Activated CD8-positive, alpha-beta memory T cell treated with anti-CD3 and anti-CD28 coated beads, Interleukin-2, amount 50 U/mL, for 4 hours (primary cell): ENCODE data around the gene CFAP69.

Experiments
- DNase-seq: peaks from one replicate; pipeline ENCODE4 v3.0.0-alpha.2; 2020

Gene CFAP69, protein sequence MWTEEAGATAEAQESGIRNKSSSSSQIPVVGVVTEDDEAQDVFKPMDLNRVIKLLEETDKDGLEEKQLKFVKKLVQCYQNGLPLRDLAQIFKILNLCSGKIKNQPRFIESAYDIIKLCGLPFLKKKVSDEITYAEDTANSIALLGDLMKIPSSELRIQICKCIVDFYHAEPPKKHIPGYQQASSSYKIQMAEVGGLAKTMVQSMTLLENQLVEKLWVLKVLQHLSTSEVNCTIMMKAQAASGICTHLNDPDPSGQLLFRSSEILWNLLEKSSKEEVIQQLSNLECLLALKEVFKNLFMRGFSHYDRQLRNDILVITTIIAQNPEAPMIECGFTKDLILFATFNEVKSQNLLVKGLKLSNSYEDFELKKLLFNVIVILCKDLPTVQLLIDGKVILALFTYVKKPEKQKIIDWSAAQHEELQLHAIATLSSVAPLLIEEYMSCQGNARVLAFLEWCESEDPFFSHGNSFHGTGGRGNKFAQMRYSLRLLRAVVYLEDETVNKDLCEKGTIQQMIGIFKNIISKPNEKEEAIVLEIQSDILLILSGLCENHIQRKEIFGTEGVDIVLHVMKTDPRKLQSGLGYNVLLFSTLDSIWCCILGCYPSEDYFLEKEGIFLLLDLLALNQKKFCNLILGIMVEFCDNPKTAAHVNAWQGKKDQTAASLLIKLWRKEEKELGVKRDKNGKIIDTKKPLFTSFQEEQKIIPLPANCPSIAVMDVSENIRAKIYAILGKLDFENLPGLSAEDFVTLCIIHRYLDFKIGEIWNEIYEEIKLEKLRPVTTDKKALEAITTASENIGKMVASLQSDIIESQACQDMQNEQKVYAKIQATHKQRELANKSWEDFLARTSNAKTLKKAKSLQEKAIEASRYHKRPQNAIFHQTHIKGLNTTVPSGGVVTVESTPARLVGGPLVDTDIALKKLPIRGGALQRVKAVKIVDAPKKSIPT

DNA sequence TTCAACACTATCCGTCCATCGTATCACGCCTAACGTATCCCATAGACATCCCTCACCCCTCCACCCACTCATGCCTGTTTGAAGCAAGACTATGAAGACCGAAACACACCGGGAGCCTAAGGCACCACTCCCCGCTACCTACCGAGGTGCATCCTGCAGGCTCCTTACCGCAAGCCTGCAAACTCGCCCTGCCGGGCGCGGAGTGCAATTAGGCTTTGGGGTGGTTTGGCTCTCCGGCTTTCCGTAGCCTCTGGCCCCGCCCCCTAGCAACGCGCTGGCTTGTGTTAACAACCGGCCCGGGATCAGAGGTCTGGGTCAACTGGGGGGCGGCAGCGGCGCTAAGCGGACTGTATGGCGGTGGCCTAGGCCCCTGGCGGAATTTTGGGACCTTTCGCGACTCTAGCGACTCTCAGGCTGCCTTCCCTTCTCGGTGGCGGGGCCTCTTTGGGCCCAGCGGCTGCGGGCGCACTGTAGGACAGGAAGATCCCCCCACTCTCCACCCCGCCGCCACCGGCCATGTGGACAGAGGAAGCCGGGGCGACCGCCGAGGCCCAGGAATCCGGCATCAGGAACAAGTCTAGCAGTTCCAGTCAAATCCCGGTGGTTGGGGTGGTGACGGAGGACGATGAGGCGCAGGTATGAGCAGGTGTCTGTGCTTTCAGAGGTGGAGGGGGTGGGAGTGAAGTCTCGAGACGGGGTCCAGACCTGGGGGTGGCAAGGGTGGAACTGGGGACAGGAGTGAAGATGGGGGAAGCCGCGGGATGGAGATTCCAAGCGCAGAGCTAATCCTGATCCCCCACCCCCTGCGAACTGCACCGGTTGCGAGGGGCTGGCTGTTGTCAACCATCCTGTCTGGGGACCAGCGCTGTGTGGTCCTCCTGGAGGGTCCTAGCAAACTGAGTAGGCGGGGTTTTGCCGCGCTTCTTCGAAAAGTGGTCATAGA, at the start of gene CFAP69:
CFAP69 (plus strand) TSS at position 266 of the 943 bp plus-strand sequence; CDS start at position 517, 251 bp downstream.
- peak; percentile 86 for DNase-seq

DNA sequence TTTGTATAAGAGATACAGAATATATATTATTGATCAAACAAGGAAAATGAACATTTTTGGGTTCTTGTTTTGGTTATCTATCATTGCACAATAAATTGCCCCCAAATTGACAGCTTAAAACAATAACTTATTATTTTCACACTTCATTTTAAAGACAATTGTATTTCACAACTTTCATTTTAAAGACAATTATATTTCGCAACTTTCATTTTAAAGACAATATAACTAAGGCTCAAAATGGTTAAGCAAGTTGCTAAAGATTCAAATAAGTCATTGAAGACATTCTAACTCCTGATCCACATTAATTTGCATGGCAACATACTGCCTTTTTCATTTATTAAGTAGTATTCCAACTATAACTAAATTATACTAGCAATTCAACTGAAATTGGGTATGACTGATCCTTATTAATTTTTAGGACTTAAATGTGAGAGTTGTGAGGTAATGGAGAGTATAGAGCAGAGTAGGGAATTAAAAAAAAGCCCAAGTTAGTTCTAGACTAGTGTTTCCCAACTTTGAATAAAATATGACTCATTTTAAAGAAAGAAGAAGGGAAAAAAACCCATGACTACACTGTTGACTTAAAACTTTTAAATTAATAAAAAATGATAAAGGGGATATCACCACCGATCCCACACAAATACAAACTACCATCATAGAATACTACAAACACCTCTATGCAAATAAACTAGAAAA, 43.3 kb upstream of the CFAP69 start:
- DNase-seq = no peak

DNA sequence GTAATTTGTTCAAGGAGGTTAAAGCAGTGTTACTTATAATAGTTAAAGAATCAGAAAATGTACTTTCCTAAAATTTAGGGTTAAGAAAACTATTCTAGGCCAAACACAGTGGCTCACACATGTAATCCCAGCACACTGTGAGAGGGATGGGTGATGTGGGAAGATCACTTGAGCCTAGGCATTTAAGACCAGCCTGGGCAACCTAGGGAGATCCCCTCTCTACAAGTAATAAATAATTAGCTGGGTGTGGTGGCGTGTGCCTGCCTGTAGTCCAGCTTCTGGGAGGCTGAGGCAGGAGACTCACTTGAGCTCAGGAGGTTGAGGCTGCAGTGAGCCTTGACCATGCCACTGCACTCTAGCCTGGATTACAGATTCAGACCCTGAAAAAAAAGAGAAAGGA, 37.0 kb upstream of the CFAP69 start:
- DNase-seq = no peak

DNA sequence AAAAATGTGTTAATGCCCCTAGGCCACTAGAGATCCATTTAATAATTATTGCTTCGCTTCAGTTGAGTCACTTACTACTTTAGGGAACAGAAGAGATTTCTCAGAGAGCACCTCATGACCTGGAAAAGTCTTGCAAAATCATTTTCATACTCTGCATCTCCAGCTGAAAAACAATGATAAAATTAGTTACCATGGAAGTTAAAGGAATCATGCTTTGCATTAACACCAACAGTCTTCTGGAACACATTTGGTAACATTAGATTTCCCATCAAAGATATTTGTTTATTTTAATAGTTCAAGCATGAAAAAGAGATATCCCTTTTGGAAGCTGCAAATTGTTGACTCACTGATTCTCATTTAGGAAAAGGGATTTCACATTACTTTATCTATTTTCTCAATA, 35.2 kb upstream of the CFAP69 start:
- DNase-seq = no peak

DNA sequence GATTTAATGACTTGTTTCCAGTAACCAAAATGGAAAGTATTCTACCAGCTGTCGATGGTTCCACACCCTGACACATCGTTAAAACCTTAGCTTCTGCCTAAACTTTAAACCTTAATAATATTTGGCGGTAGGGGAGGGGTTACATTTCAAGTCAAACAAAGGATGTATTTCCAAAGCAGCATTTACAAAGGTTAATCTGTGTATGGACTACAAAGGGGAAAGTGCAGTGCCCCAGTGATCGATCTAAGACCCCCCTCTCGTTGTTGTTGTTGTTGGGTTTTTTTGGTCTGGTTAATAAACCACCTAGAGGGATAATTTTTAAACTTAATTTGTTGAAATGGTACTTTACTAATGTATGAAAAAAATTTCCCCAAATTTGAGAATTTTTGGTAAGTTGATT, 34.5 kb upstream of the CFAP69 start:
- no peak for DNase-seq

DNA sequence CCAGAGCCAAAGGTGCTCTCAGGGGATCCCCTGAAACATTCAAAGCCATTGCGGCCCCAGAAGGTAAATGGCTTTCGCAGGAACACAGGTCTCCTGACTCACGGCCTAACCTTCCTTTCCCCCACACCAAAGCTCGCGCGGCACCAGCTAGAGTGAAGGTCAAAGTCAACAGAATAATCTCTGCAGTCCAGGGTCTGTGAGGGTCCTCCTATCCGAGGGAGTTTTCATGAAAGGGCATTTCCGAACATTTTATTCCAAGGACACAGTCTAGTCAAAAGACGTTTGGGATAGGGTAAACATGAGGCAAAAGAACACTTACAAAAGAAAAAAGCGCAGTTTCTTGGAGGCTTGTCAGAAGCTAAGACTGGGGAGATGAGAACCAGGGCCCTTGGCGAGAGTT, 34.0 kb upstream of the CFAP69 start:
- DNase-seq = no peak

DNA sequence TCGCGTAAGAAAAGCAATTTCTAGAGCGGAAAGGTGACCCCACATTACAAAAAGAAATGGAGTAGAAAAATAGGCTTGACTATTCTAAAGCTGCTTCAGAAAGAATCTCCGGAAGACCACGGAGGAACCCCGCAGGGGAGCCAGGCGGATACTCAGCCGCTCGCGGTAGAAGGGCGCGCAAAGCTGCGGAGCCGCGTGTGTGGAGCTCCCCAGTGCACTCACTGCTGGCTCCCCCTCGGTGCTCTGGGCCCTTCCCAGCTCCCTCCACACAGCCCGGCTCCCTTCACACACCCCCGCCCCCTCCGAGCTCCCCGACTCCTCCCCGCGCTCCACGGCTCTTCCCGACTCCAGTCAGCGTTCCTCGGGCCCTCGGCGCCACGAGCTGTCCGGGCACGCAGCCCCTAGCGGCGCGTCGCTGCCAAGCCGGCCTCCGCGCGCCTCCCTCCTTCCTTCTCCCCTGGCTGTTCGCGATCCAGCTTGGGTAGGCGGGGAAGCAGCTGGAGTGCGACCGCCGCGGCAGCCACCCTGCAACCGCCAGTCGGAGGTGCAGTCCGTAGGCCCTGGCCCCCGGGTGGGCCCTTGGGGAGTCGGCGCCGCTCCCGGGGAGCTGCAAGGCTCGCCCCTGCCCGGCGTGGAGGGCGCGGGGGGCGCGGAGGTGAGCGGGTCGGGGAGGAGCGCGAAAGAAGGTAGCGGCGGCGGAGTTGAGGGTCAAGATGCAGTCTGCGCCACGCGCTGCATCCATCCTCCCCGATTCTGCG, 33.4 kb upstream of the CFAP69 start, which contains the start of gene STEAP2:
STEAP2 (plus strand) TSS at position 350 of the 758 bp plus-strand sequence. CDS start 13,343 bp downstream, outside the sequence.
- no peak for DNase-seq

DNA sequence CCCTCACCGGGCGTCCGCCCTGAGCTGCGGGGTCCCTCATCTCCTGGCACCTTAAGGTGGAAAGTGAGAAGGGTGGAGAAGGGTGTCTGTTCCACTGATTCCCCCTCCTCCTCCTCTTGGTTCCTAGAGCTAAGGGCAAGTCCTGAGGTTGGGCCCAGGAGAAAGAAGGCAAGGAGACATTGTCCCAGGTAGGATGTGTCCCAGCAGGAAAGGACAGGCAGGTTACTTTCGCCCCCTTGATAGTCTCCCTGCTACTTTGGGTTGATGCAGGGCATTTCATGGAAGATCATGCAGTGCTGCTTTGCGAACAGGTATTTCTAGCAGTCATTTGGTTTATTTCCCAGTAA, 32.9 kb upstream of the CFAP69 start:
- no peak for DNase-seq

DNA sequence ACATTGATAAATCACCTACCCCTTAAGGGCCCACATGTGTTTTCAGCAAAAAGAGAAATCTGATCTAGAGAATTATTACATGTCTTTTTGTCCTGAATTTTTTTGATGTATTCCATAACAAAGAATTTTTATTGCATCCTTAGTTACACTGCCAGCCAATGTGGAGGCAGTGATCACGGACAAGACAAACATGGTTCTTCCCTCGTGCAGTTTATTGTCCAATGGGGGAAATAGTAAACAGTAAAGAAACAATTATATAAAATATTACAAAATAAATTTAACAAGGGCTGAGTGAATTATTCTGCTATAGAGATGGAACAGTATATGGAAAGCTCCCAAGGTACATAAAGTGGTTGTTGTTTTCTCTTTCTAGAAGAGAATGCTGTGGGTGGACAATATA, 31.5 kb upstream of the CFAP69 start:
- no peak for DNase-seq

DNA sequence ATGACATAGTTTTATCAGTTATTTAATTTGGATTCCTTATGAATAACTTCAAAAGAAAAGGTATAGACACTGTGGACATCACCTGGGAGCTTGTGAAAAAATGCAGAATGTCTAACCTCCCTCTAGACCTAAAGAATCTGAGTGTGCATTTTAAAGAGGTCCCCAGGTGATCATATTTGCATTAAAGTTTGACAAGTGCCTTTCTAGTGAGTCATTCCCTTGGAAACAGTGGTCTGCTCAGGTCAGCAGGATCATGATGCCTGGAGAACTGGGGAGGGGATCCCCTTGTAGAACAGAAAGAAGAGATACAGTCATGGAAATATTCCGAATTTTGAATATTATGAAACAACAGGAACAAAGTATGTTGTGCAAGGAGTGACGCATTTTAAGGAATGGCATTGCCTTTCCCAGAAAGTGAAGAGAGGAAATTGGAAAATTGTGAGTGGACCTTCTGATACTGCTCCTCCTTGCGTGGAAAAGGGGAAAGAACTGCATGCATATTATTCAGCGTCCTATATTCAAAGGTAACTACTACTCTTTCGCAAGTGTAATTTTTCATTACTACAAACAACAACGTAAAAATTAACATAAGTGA, 28.8 kb upstream of the CFAP69 start:
- DNase-seq = no peak

DNA sequence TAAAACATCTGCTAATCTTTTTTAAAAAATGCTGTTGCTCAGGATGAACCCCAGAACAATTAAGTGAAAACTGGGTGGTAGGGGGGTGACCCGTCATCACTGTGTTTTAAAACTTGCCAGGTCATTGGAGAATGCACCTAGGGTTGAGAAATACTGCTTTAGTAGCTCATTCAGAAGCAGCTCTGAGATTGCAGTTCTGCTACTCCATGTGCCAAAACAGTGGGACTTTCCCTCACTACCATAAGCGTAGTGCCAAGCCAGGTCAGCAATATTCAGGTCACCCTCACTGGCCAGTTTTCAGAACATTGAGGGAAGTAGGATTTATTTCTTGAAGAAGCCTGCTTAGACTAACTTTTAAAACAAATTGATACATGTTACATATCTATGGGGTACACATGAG, 28.2 kb upstream of the CFAP69 start:
- no peak for DNase-seq

DNA sequence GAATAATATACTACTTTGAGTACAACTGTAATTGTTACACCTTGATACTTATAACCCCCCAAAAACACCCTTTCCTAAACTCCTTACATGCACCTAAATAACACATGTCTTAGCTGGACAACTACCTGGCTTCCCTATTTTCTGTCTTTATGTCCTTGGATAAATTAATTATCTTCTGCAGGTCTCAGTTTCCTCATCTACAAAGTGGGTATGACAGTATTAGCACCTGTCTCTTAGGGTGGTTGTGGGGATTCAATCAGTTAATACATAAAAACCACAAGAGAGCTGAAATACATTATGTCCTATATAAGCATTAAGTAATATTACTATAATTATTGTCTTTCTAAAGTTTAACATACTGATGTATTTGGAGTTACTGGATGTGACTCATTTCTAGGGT, 22.6 kb upstream of the CFAP69 start:
- DNase-seq = no peak

DNA sequence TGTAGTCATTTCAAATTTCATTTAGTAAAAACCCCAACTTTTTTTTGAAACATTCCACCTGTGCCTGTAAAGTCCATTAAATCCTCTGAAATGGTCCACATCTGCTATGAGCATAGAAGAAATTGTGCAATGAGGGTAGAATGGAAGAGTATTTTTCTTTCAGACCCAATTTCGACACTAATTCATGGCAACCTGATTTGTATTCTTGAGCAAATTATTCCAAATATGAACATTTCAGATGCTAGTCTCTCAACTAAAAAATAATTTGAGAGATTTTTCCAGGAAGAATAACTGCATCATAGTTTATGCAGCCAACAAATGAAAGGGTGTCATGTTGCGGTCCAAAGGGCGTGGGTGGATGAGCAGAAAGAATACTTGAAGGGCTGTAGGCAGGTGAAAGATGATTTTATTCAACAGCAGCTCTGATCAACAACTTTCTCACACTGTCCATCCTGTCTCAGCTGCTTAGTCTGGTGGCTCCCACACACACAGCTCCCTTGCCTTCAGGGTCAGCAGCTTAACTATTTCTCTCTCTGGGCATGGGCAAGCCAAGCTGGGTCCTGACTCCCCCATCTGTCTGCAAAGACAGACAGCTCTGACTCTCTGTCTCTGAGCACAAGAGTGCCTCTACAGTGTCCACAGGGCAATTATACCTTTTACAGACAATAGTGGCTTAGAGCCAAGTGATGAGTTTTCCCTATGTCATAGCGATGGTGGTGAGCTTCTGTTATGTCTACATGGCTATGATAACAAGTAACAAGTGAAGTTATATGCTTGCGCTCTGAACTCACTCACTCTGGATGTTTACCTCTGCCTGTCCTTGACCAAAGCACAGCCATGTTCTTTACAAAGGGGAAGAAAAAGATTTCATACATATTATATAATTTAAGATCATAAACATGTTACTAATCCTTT, 21.9 kb upstream of the CFAP69 start:
- DNase-seq = no peak

DNA sequence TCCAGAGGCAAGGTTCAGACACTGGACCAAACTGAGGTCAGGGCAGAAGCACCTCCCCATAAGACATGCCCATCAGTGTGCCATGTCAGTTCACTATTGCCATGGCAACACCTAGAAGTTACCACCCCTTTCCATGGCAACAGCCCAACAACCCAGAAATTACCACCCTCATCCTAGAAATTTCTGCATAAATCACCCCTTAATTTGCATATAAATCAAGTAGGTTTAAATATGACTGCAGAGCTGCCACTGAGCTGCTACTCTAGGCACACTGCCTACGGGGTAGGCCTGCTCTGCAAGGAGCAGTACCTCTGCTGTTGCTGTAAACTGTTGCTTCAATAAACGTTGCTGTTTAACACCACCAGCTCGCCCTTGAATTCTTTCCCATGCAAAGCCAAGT, 20.8 kb upstream of the CFAP69 start:
- DNase-seq = no peak

DNA sequence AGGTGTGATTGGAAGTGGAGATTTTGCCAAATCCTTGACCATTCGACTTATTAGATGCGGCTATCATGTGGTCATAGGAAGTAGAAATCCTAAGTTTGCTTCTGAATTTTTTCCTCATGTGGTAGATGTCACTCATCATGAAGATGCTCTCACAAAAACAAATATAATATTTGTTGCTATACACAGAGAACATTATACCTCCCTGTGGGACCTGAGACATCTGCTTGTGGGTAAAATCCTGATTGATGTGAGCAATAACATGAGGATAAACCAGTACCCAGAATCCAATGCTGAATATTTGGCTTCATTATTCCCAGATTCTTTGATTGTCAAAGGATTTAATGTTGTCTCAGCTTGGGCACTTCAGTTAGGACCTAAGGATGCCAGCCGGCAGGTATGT, 19.8 kb upstream of the CFAP69 start:
- DNase-seq = no peak

DNA sequence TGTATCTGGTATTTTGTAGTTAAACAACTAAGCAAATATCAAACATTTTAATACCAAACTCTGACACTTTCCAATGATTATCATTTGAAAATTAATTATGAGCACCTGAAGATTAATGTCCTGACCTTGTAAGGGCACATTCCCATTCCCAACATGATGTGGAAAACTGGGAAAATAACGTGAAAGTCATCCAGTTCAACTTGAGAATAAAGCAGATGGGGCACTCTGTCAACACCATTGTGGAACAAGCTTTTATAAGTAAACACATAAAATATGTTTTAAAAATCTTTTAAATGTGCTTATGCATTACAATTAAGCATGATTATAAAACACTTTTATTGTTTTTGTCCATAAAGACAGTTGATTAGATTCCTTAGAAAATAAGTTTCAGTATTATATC, 19.4 kb upstream of the CFAP69 start:
- no peak for DNase-seq

DNA sequence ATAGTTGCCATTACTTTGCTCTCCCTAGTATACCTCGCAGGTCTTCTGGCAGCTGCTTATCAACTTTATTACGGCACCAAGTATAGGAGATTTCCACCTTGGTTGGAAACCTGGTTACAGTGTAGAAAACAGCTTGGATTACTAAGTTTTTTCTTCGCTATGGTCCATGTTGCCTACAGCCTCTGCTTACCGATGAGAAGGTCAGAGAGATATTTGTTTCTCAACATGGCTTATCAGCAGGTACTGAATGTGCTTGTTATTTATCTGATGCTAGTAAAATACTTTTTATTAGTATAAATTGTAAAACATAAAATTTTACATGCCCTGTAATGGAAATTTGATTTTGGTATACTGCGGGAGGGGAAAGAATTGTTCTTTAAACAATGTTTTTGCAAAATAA, 17.7 kb upstream of the CFAP69 start:
- DNase-seq = no peak

DNA sequence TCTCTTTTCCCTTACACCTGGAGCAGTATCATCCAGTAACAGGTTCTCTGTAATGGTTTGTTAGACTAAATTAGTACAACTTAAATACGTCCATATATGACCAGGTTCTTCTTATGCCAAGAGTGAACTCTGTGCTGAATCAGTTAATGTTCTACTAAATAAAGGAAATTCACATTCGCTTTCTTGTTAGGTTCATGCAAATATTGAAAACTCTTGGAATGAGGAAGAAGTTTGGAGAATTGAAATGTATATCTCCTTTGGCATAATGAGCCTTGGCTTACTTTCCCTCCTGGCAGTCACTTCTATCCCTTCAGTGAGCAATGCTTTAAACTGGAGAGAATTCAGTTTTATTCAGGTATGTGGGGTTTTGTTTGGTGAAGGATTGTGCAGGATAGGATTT, 15.3 kb upstream of the CFAP69 start:
- no peak for DNase-seq

DNA sequence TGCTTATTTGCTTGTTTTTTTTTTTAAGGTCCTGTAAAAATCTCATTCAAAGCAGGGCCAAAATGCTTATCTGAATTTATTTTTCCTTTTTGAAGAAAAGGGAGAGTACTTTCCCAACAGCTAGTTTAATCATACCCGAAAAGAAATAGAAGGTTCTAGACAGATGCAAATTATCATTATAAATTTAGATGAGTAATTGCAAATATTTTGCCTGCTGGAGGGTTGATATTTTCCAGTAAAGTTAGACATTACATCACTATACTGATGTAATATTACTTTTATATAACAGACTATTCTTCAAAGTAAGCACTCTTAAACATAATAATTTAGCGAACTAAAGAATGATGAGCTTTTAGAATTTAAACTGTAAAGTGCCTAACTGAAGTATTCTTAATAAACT, 14.1 kb upstream of the CFAP69 start:
- DNase-seq = no peak

DNA sequence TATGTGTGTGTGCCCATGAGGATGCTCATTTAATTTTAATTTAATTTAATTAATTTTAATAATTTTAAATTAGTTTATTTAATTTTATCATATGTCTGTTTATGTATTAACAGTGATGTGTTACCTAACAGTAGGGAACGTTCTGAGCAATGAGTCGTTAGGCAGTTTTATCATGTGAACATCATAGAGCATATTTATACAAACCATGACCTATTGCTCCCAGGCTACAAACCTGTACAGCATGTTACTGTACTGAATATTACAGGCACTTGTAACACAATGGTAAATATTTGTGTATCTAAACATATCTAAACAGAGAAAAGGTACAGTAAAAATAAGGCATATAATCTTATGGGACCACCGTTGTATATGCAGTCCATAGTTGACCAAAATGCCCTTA, 13.7 kb upstream of the CFAP69 start:
- no peak for DNase-seq
